ENCODE results near the gene PRKCE. TPM values are rescaled to one million over a fixed set of nuclear protein-coding genes. Genes with fewer than 3 reads are reported as not detected.

Gene PRKCE
- total RNA-seq, 1 experiment from 2014 or later, result 14.8 TPM

GRCh38 chr2:46042207-46042637, 390.7 kb downstream of the PRKCE start:
- TF ChIP-seq TCF7L2 (IDR thresholded peaks at IDR 0.05; ENCODE audit: borderline replicate concordance, extremely low read depth, insufficient read depth, insufficient read length), result no peak
- TF ChIP-seq, protein P1, sequence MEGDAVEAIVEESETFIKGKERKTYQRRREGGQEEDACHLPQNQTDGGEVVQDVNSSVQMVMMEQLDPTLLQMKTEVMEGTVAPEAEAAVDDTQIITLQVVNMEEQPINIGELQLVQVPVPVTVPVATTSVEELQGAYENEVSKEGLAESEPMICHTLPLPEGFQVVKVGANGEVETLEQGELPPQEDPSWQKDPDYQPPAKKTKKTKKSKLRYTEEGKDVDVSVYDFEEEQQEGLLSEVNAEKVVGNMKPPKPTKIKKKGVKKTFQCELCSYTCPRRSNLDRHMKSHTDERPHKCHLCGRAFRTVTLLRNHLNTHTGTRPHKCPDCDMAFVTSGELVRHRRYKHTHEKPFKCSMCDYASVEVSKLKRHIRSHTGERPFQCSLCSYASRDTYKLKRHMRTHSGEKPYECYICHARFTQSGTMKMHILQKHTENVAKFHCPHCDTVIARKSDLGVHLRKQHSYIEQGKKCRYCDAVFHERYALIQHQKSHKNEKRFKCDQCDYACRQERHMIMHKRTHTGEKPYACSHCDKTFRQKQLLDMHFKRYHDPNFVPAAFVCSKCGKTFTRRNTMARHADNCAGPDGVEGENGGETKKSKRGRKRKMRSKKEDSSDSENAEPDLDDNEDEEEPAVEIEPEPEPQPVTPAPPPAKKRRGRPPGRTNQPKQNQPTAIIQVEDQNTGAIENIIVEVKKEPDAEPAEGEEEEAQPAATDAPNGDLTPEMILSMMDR (IDR thresholded peaks at IDR 0.05 in 2 of 3, conservative IDR thresholded peaks at IDR 0.05 in 1 of 3; ENCODE audit: borderline replicate concordance in 1 of 3, insufficient read depth in 1 of 3, low read depth in 2 of 3, low read length in 2 of 3), result no peak
- TF ChIP-seq, protein P2, sequence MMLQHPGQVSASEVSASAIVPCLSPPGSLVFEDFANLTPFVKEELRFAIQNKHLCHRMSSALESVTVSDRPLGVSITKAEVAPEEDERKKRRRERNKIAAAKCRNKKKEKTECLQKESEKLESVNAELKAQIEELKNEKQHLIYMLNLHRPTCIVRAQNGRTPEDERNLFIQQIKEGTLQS (IDR thresholded peaks at IDR 0.05), result no peak
- TF ChIP-seq EZH2phosphoT487 (IDR thresholded peaks at IDR 0.05; ENCODE audit: borderline replicate concordance), result no peak
- no peak for TF ChIP-seq CBX3 (IDR thresholded peaks at IDR 0.05; ENCODE audit: low read depth)
- no peak for TF ChIP-seq ZFX (IDR thresholded peaks at IDR 0.05)
- no peak for TF ChIP-seq YY1 (IDR thresholded peaks at IDR 0.05; ENCODE audit: extremely low read depth, insufficient replicate concordance, low read depth, low read length)
- no peak for TF ChIP-seq SP1 (IDR thresholded peaks at IDR 0.05; ENCODE audit: low read depth)
- TF ChIP-seq JUND (IDR thresholded peaks at IDR 0.05), result no peak
- no peak for TF ChIP-seq POLR2A (IDR thresholded peaks at IDR 0.05; ENCODE audit: borderline replicate concordance, extremely low read depth, insufficient read depth, insufficient read length)
- TF ChIP-seq, protein P3, sequence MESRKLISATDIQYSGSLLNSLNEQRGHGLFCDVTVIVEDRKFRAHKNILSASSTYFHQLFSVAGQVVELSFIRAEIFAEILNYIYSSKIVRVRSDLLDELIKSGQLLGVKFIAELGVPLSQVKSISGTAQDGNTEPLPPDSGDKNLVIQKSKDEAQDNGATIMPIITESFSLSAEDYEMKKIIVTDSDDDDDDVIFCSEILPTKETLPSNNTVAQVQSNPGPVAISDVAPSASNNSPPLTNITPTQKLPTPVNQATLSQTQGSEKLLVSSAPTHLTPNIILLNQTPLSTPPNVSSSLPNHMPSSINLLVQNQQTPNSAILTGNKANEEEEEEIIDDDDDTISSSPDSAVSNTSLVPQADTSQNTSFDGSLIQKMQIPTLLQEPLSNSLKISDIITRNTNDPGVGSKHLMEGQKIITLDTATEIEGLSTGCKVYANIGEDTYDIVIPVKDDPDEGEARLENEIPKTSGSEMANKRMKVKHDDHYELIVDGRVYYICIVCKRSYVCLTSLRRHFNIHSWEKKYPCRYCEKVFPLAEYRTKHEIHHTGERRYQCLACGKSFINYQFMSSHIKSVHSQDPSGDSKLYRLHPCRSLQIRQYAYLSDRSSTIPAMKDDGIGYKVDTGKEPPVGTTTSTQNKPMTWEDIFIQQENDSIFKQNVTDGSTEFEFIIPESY (IDR thresholded peaks at IDR 0.05; ENCODE audit: extremely low read depth, insufficient replicate concordance, low read length), result no peak
- TF ChIP-seq SRF (IDR thresholded peaks at IDR 0.05; ENCODE audit: low read depth), result no peak
- no peak for TF ChIP-seq CEBPB (IDR thresholded peaks at IDR 0.05; ENCODE audit: low read depth)
- no peak for TF ChIP-seq ELF1 (IDR thresholded peaks at IDR 0.05; ENCODE audit: borderline replicate concordance, low read depth)
- no peak for TF ChIP-seq EGR1 (IDR thresholded peaks at IDR 0.05; ENCODE audit: low read depth)
- TF ChIP-seq EZH2 (IDR thresholded peaks at IDR 0.05), result no peak
- TF ChIP-seq FOSL1 (IDR thresholded peaks at IDR 0.05; ENCODE audit: low read depth), result no peak
- no peak for TF ChIP-seq RAD21 (IDR thresholded peaks at IDR 0.05; ENCODE audit: low read depth)
- no peak overlapping the region for H2AFZ ChIP-seq (ENCODE audit: low read depth, low read length, poor library complexity, severe bottlenecking)
- H3K4me2 ChIP-seq (ENCODE audit: low read length), result no peak overlapping the region
- H3K4me3 ChIP-seq (replicated peaks in 1 of 2; ENCODE audit: low read depth in 1 of 2, low read length in 2 of 2), result no peak overlapping the region
- no peaks in the 10 kb centered on the region for H3K27me3 ChIP-seq (ENCODE audit: insufficient read depth, low read length)
- POLR2A ChIA-PET, result no interaction called here
- no peaks in the 10 kb centered on the region for H3K36me3 ChIP-seq (ENCODE audit: control insufficient read depth in 1 of 2, insufficient read depth in 2 of 2, low read length in 2 of 2)
- no peaks in the 10 kb centered on the region for H3K9me3 ChIP-seq (ENCODE audit: control insufficient read depth in 1 of 2, insufficient read depth in 1 of 2, low read depth in 1 of 2, low read length in 2 of 2)
- no peaks in the 10 kb centered on the region for H3K9me2 ChIP-seq (ENCODE audit: insufficient read depth)
- H4K20me1 ChIP-seq (ENCODE audit: insufficient read depth), result no peaks in the 10 kb centered on the region
- no peaks in the 10 kb centered on the region for H3K79me2 ChIP-seq (ENCODE audit: insufficient read depth, low read length)
- ATAC-seq (no peak), DNase-seq (ENCODE audit: low read depth, low spot score) (no peak)
- H3K9ac ChIP-seq (ENCODE audit: low read length), result no peak overlapping the region
- RAD21 ChIA-PET (ENCODE audit: low non-redundant PET in 1 of 2, low total read pairs in 2 of 2, uncharacterized antibody in 2 of 2, unreplicated experiment in 2 of 2), result no interaction called here
- intact Hi-C loops (cut with micrococcal nuclease), result no loop called here
- no peak overlapping the region for H3K27ac ChIP-seq (ENCODE audit: low read depth, low read length)
- H3K4me1 ChIP-seq (ENCODE audit: control insufficient read depth in 1 of 2, insufficient read depth in 2 of 2, low read length in 2 of 2), result no peaks in the 10 kb centered on the region
- CTCF ChIA-PET, result interaction anchor here (2.2 kb wide), 1 partner anchor 21 kb away, joined by 7 read pairs; no protein-coding TSS in a partner anchor
- no TSS peak for BruUV-seq (replicated peaks)
